Endometrium (tissue), 2 donors: ENCODE measurements around the gene HPF1.
"Not testable (repeated sequence)": the region's sequence is repeated elsewhere in the genome, so short reads cannot be mapped to it uniquely, and the experiment has no call there.

Source experiments
- FAIRE-seq: peaks from 2 replicates; lab custom pipeline; 2012; peaks lifted over from hg19 to GRCh38; lab: Jason Lieb, UNC
- donor health status: control.
- donor health status: control.

The HPF1 gene

DNA sequence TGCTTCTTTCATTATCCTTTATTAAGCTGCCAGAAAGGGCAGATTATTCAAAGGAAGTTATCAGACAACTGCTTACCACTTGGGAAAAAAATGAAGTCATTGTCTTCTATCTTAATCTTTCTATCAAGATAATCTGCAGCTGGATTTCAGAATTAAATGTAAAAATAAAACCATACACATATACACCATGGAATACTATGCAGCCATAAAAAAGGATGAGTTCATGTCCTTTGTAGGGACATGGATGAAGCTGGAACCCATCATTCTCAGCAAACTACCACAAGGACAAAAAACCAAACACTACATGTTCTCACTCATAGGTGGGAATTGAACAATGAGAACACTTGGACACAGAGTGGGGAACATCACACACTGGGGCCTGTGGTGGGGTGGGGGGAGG, 19.1 kb downstream of the HPF1 start:
- not testable (repeated sequence) for FAIRE-seq

GRCh38 chr4:169730564-169730963, 27.2 kb downstream of the HPF1 start:
- no peak for FAIRE-seq

DNA sequence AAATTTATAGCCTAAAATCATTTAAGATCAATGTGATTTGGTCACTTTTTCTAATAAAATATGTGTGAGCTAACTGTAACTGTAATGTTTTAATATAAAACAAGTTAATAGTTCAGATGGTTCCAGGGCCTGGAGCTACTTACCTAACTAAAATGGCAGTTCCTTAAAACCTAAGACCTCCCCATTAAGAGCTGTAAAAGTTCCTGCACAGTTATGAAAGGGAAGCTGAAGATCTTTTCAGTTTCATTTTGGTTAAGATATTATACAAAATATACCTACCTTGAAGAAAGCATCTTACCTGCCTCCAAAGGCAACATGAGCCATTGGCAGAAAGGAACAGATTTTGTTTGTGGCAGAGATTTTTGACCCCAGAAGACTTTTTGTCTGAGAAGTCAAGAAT, 30.1 kb downstream of the HPF1 start:
- FAIRE-seq: no peak

GRCh38 chr4:169724260-169724659, 33.5 kb downstream of the HPF1 start:
- FAIRE-seq: no peak

- FAIRE-seq: no peak
Observed at GRCh38 chr4:169723207-169723965, 34.4 kb downstream of the HPF1 start.

DNA sequence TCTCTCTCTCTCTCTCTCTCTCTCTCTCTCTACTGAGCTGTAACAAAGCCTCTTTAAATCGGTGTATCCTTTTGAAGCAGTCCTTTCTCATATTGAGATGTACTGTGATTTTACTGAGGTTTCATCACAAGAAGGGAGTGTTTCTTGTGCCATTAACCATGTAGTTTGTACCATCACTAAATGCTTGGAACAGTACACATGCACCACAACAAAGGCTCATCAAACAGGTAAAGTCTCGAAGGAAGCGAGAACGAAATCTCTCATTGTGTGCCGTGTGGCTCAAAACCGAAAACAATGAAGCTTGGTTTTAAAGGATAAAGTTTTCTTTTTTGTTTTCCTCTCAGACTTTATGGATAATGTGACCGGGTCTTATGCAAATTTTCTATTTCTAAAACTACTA, 37.2 kb downstream of the HPF1 start:
- no peak for FAIRE-seq

- no peak for FAIRE-seq
Observed at GRCh38 chr4:169716677-169717076, 41.1 kb downstream of the HPF1 start.

GRCh38 chr4:169715826-169716225, 41.9 kb downstream of the HPF1 start:
- no peak for FAIRE-seq

- no peak for FAIRE-seq
Observed at GRCh38 chr4:169707958-169708643, 49.6 kb downstream of the HPF1 start.

DNA sequence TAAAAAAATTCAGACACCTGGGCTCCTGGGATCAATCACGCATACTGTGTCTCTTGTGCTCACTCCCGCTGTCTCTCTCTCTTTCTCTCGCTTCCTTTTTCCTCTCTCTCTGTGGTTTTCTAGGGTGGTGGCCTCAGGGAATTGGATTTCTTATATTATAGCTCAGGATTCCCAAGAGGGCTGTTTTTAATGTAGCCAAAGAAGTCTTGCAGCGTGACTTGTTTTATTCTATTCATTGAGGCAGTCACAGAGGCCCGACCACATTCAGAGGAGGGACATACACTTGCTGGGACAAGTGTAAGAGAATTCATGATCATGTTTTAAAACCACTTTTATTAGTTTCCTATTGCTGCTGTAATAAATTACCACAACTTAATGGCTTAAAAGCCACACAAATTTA, 59.4 kb downstream of the HPF1 start:
- no peak for FAIRE-seq

DNA sequence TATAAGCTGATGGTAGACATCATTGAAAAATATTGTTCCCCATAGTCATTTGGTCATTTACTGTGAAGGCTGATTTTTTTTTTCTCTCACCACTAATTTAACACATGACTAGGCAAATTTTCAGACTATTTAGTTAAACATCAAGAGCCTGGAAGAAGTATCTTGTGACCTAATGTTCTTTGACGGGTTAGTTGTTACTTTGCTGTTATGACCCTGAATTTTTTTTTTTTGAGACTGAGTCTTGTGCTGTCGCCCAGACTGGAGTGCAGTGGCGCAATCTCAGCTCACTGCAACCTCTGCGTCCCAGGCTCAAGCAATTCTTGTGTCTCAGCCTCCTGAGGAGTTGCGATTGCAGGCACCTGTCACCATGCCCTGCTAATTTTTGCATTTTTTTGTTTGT, 67.0 kb downstream of the HPF1 start:
- no peak for FAIRE-seq

DNA sequence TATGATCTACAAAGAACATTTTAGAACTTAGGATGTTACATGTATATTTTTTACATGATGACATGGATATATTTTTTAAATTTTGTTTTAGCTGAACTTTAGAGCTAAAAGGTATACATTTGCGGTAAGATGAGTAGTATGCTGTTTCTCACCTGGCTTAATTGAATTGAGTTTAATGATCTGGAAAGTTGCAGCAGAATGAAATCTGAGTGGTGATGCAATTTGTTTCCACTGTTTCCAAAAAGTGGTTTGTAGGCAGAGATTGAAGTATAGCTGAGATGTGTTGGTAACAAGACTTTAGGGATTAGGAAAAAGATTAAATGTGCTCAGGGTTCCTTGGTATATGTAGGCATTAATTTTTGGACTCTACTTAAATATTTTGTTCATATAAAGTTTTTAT, 68.1 kb downstream of the HPF1 start:
- FAIRE-seq: no peak

DNA sequence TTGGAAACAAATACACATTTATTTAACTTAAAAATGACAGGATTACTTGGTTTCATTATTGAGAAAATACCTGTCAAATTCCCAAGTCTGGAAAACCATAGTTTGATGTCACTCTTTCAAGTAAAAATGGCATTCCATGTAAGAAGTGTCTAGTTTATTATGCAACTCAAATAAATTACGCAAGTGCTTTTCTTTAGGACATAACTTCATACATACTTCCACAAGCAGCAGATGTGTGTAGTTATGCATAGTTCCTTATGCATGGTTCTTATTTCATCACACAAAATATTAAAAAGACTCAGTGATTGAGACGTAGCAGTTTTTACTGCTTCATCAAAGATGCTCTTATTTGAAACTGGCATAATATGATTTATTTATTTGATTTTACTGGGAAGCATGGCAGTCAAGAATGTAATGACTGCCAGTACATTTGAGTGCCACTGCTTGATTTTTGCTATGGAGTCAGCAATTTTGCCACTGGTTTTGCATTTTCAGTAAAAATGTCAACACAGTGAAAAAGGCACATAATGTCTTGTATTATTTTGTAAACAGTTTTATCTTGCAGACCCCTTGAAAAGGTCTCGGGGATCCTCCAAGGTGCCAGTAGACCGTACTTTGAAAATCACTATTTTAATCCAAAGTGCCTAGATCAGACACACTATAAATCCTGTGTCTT, 75.2 kb downstream of the HPF1 start:
- FAIRE-seq: no peak
